HG02840 (cell line): ENCODE results near the gene PARP2.

Experiments used
- ATAC-seq: cut with Tn5 transposase; IDR thresholded peaks from one replicate; pipeline ENCODE4 v1.9.1; 2021; ENCODE audit warnings: mild to moderate bottlenecking, moderate library complexity, moderate number of reproducible peaks; ENCODE audit not compliant: unreplicated experiment, low FRiP score

The PARP2 gene

GRCh38 chr14:20391505-20391904 lies 48.1 kb downstream of the PARP2 start:
- no peak for ATAC-seq

DNA sequence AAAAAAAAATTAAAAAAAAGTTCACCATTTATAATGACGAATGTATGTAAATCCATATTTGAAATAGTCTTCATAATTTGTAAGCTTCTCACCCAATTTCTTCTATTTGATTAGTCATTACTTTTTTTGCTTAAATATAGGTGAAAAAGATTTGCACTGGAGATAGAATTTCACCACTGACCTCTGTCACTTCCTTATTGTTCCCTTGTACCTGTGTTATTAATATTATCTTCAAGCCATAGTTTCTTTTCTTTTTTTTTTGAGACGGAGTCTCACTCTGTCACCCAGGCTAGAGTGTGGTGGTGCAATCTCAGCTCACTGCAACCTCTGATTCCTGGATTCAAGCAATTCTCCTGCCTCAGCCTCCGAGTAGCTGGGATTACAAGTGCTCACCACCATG lies 54.1 kb downstream of the PARP2 start:
- no peak for ATAC-seq

DNA sequence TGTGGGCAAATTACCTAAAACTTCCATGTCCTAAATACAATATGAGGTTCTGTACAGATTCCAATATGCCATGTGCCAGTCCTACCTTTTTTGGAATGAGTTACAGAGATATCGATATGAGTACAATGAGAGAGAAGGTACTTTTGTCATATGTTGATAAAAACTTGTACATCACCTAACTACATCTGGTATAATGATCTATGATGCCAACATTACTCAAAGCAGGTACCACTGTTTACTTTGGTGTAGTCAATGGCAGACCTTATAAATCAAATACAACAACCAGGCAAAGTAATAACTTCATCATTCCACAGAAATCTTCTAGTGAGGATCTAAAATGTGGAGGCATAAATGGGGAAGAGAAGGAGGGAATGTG lies 57.1 kb downstream of the PARP2 start:
- no peak for ATAC-seq

DNA sequence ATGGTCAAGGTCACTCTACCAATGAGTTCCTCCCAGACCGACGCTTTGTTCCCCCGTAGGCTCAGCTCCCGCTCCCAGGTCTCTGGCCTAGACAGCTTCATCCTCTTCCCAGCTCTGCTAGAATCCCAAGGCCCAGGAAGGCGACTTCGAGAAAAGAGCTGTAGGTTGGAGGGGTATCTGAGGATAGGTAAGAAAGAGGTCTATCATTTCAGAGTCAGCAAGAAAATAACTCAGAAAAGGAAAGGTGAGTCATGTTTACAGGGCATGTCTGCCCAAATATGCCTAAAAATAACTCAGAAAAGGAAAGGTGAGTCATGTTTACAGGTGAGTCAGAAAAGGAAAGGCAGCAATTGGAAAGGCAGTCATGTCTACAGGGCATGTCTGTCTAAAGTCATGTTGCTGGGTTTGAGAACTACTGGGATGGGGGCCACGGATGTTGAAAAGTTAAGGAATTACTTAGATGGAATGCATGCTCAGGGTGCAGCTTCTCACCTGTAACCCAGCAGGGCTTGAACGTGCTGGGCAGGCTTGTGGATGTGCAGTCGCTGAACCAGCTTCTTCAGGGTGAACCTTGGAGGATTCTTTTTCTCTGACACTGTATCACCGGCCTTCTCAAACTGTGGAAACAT lies 57.6 kb downstream of the PARP2 start:
- ATAC-seq = no peak

- ATAC-seq = no peak
These were observed 60.1 kb downstream of the PARP2 start for GRCh38 chr14:20403521-20403920.
